HEK293 (cell line): ENCODE results near the gene GPN1.

Source experiments
- CTCF ChIA-PET: fragments of 350-600 bp; formaldehyde crosslinking; extraction: SDS; loops from one replicate; lab custom pipeline; 2021; ENCODE audit warnings: antibody characterized with exemption; lab: Yijun Ruan, JAX
- POLR2A ChIA-PET: fragments of 300-600 bp; formaldehyde crosslinking; extraction: SDS; loops from one replicate; lab custom pipeline; 2020; ENCODE audit warnings: antibody characterized with exemption, inconsistent platforms; lab: Yijun Ruan, JAX
- H3K27ac ChIP-seq: fragments of 200-500 bp; sonication (Bioruptor generic); 2 replicates; pipeline ENCODE4 v1.5.1; 2014; ENCODE audit warnings: low read depth, low read length, control low read depth, inconsistent platforms; ENCODE audit errors: extremely low read depth
- H3K36me3 ChIP-seq, 2 experiments: fragments of 200-500 bp in 1 of 2; sonication (Bioruptor generic) in 1 of 2; 1 replicate in 1 of 2; 2 replicates in 1 of 2; pipeline ENCODE4 v1.5.1; 2014 to 2017; ENCODE audit warnings: inconsistent platforms in 2 of 2, low read length in 2 of 2; ENCODE audit not compliant: control insufficient read depth in 2 of 2, insufficient read depth in 1 of 2
- H3K4me1 ChIP-seq: fragments of 200-500 bp; sonication (Bioruptor generic); 2 replicates; pipeline ENCODE4 v1.5.1; 2014; ENCODE audit warnings: mild to moderate bottlenecking, low read length, inconsistent platforms; ENCODE audit not compliant: control insufficient read depth, insufficient read depth
- H3K4me3 ChIP-seq: 2 replicates; pipeline ENCODE4 v1.5.1; 2011; ENCODE audit warnings: low read depth, mild to moderate bottlenecking, control low read depth, low read length, moderate library complexity
- H3K9me3 ChIP-seq: fragments of 200-500 bp; sonication (Bioruptor generic); 2 replicates; pipeline ENCODE4 v1.5.1; 2014; ENCODE audit warnings: low read depth, low read length, inconsistent platforms; ENCODE audit not compliant: control insufficient read depth, insufficient read depth
- AEBP2 ChIP-seq: fragments of 450-650 bp; formaldehyde crosslinking; IDR thresholded peaks from 2 replicates; pipeline ENCODE4 v1.5.1; 2016; ENCODE audit warnings: missing biosample characterization, missing genetic modification characterization, borderline replicate concordance
- ATF2 ChIP-seq: fragments of 450-650 bp; formaldehyde crosslinking; IDR thresholded peaks from 2 replicates; pipeline ENCODE4 v1.5.1; 2016; ENCODE audit warnings: missing biosample characterization, missing genetic modification characterization, low read depth
- EGR2 ChIP-seq: fragments of 450-650 bp; formaldehyde crosslinking; IDR thresholded peaks from 2 replicates; pipeline ENCODE4 v1.5.1; 2016; ENCODE audit warnings: low read depth, missing biosample characterization, missing genetic modification characterization
- OSR2 ChIP-seq: fragments of 450-650 bp; formaldehyde crosslinking; IDR thresholded peaks from 2 replicates; pipeline ENCODE4 v1.5.1; 2016; ENCODE audit warnings: missing biosample characterization, missing genetic modification characterization
- PRDM6 ChIP-seq: fragments of 450-650 bp; formaldehyde crosslinking; IDR thresholded peaks from 2 replicates; pipeline ENCODE4 v1.5.1; 2017; ENCODE audit warnings: missing biosample characterization, missing genetic modification characterization
- ZNF48 ChIP-seq: fragments of 450-650 bp; formaldehyde crosslinking; IDR thresholded peaks from 2 replicates; pipeline ENCODE4 v1.5.1; 2016; ENCODE audit warnings: missing biosample characterization, missing genetic modification characterization
- ZNF518A ChIP-seq: fragments of 450-650 bp; formaldehyde crosslinking; conservative IDR thresholded peaks from 2 replicates; pipeline ENCODE4 v1.5.1; 2016; ENCODE audit warnings: low read depth, missing biosample characterization, missing genetic modification characterization
- ZNF785 ChIP-seq: fragments of 450-650 bp; formaldehyde crosslinking; IDR thresholded peaks from 2 replicates; pipeline ENCODE4 v1.5.1; 2016; ENCODE audit warnings: missing biosample characterization, missing genetic modification characterization
- ZSCAN18 ChIP-seq: fragments of 450-650 bp; formaldehyde crosslinking; IDR thresholded peaks from 2 replicates; pipeline ENCODE4 v1.5.1; 2016; ENCODE audit warnings: missing biosample characterization, missing genetic modification characterization

GPN1 gene

GRCh38 chr2:27596627-27597026 is 32.2 kb upstream of the GPN1 start:
- TF ChIP-seq ZNF48 (tag by site-specific recombination) = no peak
- no peak for TF ChIP-seq EGR2 (tag by site-specific recombination)
- no peak for TF ChIP-seq ZNF785
- TF ChIP-seq ATF2 (tag by site-specific recombination) = no peak
- TF ChIP-seq AEBP2 (tag by site-specific recombination) = no peak
- TF ChIP-seq ZNF518A = no peak
- TF ChIP-seq OSR2 (tag by site-specific recombination) = no peak
- no peak for TF ChIP-seq ZSCAN18 (tag by site-specific recombination)
- no peak for TF ChIP-seq PRDM6 (tag by site-specific recombination)
- peaks cover 5% of the 10 kb centered on the region; the same call in 1 of the 2 replicates for H3K4me1 ChIP-seq
- H3K9me3 ChIP-seq = no peaks in the 10 kb centered on the region
- POLR2A ChIA-PET = no interaction called here
- H3K36me3 ChIP-seq = peaks cover 10 to 38% of the 10 kb centered on the region in 2 experiments
- no peak overlapping the region for H3K27ac ChIP-seq
- CTCF ChIA-PET = interaction anchor here (0.5 to 1.2 kb wide), 3 partner anchors 86 to 1319 kb away, joined by 3 to 5 read pairs (median 4); no protein-coding TSS in a partner anchor
- H3K4me3 ChIP-seq = no peak overlapping the region

- Histone ChIP-seq H3K36me3 (peaks cover 57 to 74% of the 10 kb centered on the region in 2 experiments), H3K4me3 (no peak overlapping the region)
- POLR2A ChIA-PET = no interaction called here
Observed at GRCh38 chr2:27606611-27607010, 22.2 kb upstream of the GPN1 start.

More at GRCh38 chr2:27606611-27607010, 22.2 kb upstream of the GPN1 start:
- TF ChIP-seq ZNF518A = no peak
- H3K4me1 ChIP-seq = no peaks in the 10 kb centered on the region
- no peak overlapping the region for H3K27ac ChIP-seq
- no peaks in the 10 kb centered on the region for H3K9me3 ChIP-seq
- CTCF ChIA-PET = no interaction called here
